ENCODE measurements around the gene MED25. TPM values are rescaled to one million over a fixed set of nuclear protein-coding genes. Genes with fewer than 3 reads are reported as not detected.

The MED25 gene
- total and polyA plus RNA-seq, 2 of the 8 experiments (the other 6 are each of a cell fraction or from before 2014, with no cell fraction given), result 21.6 to 71.4 TPM

- no peak for TF ChIP-seq CHD7 (IDR thresholded peaks at IDR 0.05; ENCODE audit: insufficient replicate concordance, low read length)
- TF ChIP-seq FOSL1 (IDR thresholded peaks at IDR 0.05; ENCODE audit: insufficient read depth, low read depth, low read length), result no peak
- no peak for TF ChIP-seq SIX5 (IDR thresholded peaks at IDR 0.05; ENCODE audit: low read depth, low read length)
- TF ChIP-seq CTCF (IDR thresholded peaks at IDR 0.05; ENCODE audit: control extremely low read depth in 1 of 3, insufficient read depth in 1 of 3, low read depth in 1 of 3, low read length in 3 of 3), result no peak
- TF ChIP-seq RFX5 (IDR thresholded peaks at IDR 0.05; ENCODE audit: borderline replicate concordance, low read depth, low read length), result no peak
- no peak for TF ChIP-seq ZNF274 (IDR thresholded peaks at IDR 0.05; ENCODE audit: borderline replicate concordance, extremely low read depth, low read length)
- no peak for TF ChIP-seq EZH2 (IDR thresholded peaks at IDR 0.05; ENCODE audit: low read depth, low read length, severe bottlenecking)
Observed at GRCh38 chr19:49874503-49875157, 56.5 kb downstream of the MED25 start (continued).
